GM19193 (cell line): ENCODE measurements around the gene MNT.
A peak's percentile ranks its signal among the peaks of the same experiment; 100 is the strongest.

Experiments
- POLR2A ChIP-seq: IDR thresholded peaks from 4 replicates; pipeline ENCODE4 v1.6.1; 2011; ENCODE audit not compliant: insufficient read depth, insufficient read length; ENCODE audit errors: extremely low read depth

The MNT gene

DNA sequence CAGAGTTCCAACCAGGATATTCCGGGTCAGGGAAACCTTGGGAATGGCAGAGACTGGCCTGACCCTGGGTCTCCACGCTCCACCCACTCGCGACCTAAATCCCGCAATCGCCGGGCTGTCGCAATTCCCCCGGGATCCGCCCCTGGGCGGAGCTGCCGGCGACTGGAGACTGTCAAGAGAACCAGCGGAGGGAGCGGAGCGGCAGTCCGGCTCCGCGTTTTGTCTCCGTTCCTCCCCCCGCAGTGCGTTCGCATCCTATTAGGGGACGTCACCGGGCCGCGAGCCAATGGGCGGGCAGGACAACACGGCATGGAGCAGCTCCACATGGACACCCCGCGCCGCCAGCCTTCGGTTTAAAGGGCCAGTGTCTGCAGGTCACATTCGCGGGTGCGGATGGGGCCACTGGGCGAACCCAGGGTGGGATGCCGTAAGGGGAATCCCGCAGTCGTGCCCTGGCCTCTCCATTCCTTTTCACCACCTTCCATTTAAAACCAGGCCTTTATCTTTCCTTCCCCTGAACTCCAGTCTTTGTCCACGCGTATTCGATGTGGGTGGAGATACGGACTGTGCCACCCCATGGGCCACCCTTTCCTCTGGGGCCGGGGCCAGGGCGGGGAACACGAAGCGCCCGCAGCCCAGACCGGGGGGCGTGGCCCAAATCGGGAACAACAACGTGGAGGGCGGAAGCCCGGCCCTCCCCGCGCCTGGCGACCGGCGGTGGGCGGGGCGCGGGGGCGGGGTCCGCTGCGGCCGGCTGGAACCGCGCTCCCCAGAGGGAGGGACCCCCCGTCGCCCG is 764 bp upstream of the MNT start:
- peak; percentile 18 for TF ChIP-seq POLR2A

DNA sequence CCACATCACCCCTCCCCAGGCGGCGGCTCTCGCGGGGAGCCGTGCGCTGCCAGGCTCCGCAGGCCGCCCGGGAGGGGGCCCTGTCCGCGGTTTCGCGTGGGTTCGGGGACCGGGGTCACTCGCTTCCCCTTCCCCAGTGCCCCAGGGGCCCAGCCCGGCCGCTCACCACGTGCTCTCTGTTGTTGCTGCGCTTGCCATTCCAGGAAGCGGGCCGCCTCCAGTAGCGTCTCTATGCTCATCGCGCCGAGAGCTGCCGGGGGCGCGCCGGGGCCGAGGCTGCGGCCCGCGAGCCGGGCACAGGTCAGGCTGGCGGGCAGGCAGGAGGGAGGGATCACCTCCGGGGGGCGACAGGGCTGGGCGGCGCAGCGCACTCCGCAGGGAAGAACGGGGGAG is 390 bp downstream of the MNT start:
- no peak for TF ChIP-seq POLR2A

DNA sequence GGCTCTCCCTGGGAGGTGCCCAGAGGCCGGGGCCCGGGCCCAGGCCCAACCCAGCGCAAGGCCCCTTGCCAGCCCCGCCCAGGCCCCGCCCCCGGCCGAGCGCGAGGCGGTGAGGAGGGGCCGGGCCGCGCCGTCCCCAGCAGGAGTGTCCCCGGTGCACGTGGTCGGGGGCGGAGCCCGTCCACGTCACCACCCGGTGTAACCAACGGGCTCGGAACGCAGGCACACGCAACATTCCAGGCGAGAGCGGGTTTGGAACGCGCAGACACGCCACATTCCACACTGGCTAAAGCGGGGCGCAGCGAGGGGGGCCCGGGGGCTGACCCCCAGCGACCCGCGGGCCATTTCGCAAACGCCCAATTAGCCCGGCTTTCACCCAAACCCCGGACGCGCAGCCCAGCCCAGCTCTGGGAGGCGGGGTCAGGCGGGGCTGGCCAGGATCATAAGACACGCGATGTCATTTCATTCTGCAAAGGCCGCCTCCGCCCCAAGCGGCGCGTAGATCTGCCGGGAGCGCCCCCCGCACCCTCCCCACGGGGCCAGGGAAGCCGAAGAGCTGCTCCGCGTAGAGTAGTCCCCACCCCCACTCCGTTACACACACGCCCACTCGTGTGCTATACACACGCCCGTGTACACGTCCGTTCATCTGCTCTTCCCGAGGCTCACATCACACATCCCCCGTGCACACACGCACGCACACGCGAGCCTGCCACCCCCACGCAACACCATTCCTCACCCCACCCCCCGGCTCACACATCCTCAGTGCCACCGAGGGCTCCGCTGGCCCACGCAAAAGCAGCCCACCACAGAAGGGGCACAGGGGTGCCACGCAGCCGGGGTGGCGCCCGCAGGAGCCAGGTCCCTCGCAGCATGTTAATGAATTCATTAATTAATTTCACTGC is 1.0 kb downstream of the MNT start:
- TF ChIP-seq POLR2A: peak; percentile 74

DNA sequence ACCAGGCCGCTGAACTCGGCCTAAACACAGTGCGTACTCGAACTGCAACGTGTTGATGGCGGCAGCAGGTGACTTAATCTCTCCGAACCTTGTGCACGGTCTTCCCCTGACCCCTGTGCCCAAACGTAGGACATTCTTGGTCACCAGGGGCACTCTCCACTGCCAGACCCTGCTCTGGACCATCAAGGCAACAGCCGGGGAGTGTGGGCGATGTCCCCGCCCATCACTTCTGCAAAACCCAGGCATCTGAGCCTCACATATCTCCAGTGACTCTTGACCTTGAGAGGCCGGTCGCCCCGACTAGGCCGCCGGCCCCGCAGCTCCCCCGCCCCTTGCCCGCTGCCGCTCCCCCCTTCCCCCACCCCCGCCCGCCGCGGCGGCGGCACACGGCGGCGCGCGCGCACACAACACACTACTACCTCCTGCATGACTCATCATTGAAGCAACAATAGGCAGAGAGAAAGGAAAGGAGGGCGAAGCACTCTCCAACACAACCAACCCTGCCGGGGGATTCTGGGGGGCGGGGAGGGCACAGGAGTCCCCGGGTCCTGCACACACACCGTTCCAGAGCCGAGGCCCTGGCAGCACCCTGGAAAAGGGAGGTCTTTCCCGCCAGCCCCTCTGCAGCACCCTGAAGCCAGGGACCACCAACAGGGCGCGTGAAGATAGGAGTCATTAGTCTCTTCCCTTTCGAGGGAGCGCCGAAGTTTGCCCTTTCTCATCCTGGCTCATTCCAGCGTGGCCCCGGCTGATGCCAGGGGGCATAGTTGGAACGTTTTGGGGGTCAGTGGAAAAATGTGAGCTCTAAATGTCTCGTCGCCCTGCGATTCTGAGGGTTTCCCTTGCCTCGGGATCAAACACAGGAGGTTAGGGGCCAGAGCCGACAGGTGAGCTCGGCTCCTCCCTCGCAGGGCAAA is 1.9 kb downstream of the MNT start:
- no peak for TF ChIP-seq POLR2A

DNA sequence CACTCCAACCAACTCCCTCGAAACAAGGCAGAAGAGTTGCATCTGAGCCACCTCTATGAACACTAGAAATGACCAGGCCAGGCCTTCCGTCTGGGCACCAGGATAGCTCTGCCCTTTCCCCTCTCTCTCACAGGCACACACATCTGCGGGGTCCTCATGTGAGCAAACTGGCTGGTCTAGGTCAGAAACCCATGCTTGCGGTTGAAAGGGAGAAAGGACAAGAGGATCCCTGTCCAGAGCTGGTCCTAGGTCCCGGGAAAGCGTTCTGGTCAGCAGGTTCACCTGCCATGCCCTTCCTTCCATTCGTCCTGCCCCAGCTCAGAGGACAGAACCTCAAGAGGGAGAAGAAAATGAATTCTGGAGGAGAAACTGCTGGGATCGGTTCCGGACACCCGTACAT is 2.7 kb downstream of the MNT start:
- TF ChIP-seq POLR2A: no peak

DNA sequence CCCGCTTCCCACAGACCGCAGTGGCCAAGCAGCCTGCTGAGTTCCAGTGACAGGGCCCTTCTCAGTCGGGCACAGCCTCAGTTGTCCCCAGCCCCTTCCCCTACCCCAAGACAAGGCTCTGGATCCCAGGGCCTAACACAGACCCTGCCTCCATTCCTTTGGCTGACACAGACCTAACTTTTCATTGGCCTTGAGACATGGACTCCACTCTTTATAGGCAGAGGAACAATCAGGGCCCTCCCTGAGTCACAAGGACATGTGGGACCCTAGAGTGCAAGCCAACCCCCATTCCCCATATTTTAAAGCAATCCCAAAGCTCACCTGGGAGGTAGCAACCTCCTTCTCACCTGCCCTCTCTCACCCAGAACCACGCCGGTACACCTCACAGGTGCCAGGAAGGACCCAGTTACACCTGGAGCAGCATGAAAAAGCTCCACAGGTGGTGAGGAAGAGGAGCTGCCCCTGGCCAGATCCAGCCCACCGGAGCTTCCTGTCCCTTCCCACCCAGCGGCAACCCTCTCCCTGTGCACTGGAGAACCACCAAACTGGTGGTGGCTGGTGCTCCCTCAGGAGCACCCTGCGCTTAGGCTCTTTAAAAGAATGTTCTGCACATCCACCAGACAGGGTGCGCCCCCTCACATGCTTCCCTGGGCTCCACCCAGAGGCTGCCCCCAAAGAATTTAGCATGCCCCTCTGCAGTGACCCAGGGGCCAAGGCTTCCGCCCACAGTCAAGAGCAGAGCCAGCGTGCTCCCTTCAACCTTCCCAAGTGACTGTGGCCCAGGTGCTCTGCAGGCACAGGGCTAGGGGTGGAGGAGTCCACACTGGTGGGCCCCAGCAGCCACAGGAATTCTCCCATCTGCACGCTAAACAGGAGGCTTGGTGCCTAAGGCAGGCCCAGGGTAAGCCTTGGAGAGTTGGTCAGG is 3.4 kb downstream of the MNT start:
- no peak for TF ChIP-seq POLR2A

DNA sequence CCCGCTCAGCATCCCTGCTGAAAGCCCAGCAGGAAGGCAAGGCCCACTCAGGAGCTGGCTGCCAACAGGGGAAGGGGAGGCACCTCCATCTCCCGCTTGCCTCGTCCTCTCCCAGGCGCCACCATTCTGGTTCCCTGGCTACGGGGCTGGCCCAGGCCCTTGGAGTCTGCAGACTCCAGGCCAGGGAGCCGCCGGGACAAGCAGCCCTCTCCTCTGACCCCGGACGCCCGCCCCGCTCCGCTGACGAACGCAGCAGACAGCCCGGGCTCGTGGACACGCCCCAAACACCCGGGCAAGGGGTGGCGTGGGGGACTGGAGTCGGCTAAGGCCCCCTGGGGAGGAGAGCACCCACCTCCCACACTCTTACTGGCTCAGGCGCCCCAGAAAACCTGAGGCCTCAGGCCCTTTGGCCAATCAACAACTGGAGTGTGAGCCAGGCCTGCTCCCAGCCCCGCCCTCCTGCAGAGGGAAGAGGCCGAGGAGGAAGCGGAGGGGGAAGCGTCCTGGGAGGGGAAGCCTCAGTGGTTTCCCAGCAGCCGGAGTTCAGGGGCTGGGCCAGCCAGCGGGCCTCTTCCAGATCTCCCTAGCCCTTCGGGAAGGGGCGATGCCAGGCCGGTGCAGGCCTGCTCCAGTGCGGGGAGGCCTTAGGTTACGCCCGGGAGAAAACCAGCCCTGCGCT is 4.2 kb downstream of the MNT start:
- no peak for TF ChIP-seq POLR2A

DNA sequence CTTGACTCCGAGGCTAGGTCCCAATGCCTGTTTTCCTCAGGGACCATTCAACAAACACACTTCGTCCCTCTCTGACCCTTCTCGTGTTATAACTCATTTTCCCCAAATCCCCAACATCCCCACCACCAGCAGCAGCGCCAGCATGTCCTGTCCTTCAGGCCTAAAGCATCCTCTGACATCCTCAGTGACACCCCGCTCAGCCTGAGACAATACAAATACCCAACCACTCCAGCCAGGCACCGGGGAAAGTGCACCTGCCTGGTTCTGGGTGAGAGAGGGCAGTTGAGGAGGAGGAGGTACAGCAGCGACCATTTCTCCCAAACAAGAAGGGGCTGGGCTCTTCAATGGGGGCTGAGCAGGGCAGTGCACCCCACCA is 4.7 kb downstream of the MNT start:
- no peak for TF ChIP-seq POLR2A

DNA sequence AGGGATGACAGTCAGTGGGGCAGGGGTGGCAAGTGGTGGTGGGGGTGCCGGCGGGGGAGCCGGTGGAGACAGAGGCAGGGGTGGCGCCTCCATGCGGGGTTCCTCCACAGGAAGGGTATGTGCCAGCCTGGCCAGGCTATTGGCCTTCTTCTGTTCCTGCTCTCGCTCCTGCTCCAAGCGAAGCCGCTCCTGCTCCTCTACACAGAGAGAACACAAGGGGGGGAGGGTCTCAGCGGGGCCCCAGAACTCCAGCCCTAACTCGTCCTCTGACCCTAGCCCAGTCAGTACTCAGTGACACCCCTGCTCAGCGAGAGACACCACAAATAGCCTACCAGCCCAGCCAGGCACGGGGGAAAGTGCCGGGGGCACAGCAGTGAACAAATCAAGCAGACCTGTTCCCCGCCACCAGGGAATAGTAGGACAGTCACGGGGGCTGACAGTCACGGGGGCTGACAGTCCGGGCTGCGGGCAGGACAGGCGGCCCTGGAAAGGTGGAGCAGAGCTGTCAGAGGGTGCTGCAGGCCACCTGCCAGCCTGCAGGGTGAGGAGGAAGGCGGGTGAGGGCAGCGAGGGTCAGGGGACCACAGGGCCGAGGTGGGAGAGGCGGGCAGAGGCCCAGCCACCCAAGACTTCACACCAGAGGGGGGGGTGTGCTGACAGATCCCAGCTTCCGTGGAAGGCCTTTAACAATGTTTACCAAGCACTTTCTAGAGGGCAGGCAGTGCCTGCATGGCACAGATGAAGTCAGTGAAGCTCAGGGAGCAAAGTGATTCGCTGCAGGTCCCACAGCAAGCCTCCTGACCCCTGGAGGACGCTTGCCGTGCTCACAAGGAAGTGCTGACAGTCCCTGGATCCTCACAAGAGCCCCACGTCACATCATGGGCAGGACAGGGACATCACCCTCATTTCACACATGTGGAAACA is 5.3 kb downstream of the MNT start:
- TF ChIP-seq POLR2A: no peak

DNA sequence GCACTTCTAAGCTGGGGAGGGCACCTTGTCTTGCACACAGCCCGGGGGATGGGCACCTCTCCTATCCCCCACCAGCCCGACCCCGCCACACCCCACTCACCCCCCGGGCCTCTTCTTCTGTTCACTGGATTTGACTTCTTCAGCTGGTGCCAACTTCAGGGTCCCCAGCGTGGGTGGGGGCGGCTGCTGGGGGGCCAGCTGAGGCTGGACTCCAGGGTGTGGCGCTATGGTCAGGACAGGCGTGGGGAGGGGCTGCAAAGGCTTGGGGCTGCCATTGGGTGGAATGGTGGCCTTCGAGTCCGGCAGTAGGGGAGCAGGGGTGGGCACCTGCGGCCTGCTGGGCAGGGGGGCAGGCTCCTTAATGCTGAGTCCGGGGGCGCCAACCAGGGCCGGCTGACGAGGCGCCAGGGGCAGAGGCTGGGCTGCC is 6.1 kb downstream of the MNT start:
- no peak for TF ChIP-seq POLR2A

DNA sequence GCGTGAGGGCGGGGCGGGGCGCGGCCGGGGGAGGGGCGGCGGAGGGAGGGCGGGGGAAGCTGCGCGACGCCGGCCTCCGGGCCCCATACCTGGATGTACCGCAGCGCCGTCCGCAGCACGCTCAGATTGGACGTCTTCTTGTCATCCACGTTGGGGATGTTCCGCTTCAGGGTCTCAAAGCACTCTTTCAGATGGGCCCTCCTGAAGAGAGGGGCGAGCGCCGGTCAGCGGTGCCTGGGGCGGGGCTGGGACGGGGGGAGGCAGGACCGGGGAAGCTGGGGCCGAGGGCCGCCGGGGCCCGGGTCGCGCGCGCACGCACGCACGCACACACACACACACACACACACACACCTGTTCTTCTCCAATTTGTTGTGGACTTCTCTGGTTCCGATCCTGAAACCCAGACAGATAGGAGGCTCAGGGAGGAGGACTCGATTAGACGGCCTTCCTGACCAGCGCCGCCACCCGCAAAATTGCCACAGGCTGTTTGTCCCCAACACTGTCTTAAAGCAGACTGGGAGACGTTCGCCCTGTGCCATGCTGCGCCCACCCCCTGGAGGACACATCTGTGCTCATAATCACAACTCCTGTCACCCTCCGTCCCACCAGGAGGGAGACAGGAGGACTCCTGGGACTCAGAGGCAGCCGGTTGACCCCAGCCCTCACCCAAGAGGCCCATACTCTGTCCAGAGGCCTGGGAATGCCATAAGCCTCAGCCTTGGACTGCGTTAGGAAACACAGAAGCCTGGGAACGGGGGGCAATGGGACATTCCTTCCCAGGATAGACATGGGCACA is 6.7 kb downstream of the MNT start:
- peak; percentile 4 for TF ChIP-seq POLR2A

DNA sequence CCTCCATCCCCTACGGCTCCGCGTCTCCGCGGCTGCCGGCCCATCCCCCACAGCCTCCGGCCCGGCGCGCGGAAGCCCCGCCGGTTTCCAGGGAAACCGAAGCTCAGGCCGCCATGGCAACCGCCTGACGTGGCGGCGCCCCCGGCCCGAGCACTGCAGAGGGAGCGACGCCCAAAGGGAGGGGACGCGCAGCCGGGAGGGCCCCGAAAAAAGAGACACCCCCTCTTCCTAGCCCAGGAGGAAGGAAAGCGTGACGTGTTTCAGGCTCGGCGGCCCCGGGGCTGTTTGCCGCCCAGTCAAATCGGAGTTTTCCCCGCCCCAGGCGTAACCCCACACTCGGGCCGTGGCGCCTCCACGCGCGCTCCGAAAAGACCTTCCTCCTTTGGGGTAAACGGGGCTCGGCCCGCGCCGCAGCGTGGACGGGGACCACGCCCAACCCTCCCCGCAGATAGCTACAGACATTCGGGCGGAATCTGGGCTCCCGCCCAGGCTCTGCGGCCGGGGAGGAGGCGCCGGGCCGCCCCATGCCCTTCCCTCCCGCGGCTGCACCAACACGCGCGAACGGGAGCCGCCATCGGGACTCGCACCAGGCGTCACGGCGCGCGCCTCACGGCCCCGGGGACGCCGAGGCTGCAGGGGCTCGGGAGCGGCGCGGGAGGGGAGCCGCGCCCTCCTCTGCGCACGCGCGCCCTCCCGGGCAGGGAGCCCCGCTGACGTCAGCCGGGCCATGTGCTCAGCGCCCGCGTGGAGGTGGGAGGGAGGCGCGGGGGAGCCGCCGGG is 7.5 kb downstream of the MNT start:
- TF ChIP-seq POLR2A: peak; percentile 35
